Measurements from ENCODE around the gene CCDC69.
A peak's percentile ranks its signal among the peaks of the same experiment; 100 is the strongest.

Gene CCDC69

DNA sequence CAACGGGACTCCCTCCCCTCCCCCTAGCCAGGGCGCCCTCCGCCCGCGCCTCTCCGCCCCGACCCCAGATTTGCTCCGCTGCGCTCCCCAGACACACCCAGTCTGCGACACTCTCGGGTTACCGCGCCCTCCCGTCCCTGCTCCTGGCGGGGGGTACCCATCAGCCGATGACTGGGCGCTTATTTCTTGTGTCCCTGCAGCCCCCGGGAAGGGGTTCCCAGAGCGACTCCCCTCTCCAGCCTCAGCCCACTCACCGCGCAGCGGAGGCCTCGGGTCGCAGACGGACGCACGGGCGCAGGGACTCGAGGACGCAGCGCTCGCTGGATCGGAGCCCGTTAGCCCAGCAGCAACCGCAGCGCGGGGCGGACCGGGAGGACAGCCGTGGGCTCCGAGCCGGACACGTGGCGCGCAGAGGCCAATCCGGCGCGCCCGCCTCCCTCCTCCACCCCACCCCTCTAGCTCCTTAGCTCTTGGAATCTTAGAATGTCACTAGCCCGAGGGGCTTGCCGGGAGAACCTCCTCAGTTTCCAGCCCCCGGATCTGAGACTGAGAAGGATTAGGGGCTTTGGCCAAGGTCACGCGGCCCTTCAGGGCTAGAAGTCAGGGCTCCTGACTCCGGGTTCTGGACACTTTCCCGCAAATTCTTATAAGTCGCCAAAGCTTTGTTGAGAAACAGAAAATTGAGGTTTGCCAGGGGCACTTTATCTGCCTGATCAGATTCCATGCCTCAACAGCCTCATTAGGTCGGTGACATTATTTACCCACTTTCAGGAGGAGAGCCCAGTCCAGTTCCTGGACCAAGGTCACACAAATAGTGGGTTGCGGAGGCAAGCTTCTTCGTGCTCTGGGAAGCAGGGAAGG lies 66.2 kb downstream of the CCDC69 start, which contains the start of gene ANXA6:
TSS of gene ANXA6 (minus strand) at position 354 of the 861 bp plus-strand sequence. CDS start 9,878 bp downstream, outside the sequence.
- DNase-seq: peak; percentile 66

DNA sequence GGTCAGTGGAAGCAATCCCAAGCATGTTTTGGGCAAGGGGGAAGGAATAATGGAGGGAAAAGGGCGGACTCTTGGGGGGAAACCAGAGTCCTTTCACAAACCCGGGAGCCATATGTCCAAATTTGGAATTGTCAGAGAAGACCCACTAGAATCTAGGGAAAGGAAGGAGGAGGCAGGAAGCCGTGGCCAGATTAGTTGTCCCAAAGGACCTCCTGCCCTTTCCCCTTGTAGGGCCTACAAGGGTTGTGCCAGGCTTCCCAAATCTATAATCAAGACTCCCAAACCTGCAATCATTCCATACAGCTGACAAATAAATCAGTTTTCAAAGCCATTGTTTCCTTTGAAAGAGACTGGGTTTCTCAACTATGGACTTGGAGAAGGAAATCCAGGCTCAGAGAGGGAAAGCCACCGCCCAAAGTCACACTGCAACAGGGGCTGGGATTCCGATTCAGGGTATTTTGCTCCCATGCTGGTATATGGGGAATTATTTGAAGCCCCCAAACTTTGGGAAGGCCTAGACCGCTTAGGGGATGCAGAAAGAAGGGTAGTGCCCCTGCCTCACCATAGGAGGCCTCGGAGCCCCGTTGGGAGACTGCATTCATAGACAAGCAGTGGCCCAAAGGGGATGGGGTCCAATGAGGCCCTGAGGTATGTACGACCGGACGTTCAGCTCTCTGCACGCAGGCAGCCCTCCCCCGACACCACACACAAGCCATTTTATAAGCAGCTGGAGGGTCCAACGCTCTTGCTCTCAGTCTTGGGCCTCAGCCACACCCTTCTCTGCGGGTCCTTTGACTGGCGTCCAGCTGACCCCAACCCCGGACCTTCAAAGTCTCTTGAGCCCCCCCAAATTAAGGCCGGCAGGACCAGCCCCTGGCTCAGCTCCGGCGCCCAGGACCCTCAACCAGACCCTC lies 67.1 kb downstream of the CCDC69 start:
- DNase-seq: no peak

DNA sequence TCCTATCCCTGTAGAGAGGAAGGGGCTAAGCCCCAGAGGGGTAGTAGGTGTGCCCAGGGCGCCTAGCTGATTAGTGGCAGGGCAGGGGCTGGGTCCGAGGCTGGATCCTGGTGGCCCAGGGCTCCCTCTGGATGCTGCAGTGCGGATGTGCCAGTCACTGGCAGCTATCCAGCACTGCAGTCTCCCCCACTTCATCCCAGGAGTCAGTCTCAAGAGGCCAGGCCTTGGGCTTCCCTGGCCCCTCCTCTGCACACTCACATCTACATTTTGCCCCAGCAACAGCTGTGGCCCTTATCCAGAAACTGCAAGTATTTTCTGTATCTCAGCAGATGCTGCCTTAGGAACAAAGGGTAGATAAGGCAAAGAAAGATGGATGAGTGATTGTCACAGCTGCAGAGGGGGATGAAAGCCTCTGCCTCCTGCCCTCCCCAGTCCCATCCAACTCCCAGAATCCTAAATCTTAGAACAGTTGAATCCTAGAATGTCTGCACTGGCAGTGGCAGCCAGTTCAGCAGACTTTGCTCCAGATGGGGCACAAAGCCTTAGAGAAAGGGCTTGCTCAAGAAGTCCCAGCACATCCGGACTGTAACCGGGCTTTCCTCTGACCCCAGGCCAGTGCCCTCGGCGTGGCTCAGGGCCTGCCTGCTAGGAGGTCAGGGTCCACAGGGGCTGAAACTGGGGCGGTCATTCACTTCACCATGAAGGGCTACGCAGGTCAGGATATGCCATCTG lies 68.0 kb downstream of the CCDC69 start:
- DNase-seq: no peak

DNA sequence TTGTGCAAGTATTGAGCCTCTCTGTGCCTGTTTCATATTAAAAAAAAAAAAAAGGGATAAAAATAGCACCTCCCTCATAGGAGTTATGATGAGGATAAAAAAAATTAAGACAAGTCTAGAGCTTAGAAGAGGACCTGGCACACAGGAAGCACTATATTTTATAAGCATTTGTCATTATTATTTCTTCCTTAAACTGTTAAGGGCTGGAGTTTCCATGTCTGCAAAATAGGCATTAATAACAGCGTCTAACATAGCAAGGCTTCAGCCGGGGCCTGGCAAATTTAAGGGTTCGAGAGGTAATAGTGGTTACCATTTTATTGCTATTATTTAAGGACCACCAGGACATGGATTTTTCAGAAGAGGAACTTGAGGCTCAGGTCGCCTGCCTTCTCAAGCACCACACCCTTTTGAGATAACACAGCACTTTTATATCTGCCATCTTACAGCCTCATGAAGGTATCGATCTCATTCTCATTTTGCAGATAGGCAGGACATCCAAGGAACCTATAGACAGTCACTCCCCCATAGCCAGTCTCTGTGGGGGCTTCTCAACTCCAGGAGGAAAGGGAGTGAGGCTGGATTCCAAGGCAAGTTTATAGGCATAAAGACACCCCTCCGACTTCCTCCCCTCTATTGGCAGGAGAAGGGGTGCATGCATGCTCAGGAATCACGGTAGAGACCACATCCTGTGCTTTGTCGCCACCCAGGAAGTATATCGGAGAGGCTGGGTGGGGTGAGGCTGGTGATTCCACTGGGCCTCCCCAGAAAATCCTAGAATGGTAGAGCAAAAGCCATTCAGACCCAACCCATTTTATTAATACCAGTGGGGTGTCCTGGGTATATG lies 68.7 kb downstream of the CCDC69 start:
- no peak for DNase-seq

DNA sequence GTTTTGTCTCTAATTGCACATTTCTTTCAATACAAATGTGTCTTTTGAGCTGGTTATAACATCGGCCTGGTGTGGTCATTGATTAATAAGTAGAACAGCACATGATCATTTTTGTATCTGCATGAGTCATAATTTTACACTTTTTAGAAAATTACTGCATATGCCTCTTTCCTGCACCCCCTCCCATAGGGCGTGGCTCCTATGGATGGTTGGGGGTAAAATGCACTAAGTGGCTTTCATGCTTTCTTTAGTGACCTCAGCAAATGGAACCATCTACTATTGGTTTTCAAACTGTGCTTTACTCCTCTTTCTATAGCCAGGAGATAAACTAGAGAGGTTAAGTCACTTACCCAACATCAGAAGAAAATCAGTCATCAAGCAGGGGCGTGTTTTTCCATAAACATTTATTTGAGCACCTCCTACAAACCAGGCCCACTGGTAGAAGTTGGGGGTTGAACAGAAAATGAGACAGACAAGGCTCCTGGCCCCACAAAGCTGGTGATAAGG lies 70.1 kb downstream of the CCDC69 start:
- peak; percentile 45 for DNase-seq

DNA sequence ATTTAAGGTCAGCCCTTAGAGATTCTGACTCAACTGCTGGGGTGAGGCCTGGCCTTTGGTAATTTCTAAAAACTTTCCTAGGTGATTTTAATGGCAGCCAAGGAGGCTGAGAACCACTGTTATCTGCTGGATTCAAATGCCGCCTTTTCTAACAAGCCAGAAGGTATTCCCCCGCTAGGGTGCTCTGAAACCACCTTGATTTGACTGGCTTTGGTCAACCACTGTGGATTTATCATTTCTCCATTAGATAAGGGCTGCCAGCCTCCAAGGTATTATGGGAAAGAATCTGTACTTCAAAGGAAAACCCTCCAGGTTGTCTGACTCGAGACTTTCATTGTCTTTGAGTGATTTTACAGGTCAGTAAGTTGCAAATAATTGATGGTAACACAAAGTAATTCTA lies 70.6 kb downstream of the CCDC69 start:
- no peak for DNase-seq

DNA sequence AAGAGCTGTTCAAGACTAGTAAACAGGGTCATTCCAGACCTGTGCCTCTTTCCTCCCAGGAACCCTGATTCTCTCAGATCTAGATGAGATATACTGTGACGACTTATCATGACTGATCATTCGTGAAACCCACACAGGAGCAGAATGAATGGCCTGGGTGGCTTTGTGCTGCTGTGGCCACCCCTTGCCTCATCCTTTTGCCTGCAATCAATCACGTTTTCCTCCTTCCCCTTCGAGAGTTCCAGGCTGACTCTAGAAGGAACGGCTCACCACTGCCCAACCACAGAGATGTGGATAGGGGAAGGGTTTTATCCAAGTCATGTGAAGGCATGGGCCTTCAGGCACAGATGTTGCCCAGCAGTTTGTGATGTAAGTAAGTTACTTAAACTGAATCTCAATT lies 72.1 kb downstream of the CCDC69 start:
- DNase-seq: peak; percentile 53

DNA sequence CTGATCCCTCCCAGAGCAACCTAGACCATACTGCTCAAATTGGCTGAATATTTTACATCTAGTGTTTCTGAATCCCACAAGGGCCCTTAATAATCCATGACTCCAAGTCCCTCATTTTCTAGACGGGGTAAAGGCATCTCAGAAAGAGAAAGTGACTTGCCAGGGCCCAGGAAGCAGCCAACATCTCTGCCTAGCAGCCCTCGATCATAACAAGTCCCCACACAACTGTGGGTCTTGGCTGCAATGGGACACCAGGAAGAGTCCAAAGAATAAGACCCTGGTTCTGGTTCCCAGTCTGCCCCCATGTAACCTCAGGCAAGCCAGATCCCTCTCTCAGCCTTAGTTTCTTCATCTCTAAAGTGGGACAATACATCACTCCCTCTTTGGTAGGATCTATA lies 72.6 kb downstream of the CCDC69 start:
- no peak for DNase-seq

DNA sequence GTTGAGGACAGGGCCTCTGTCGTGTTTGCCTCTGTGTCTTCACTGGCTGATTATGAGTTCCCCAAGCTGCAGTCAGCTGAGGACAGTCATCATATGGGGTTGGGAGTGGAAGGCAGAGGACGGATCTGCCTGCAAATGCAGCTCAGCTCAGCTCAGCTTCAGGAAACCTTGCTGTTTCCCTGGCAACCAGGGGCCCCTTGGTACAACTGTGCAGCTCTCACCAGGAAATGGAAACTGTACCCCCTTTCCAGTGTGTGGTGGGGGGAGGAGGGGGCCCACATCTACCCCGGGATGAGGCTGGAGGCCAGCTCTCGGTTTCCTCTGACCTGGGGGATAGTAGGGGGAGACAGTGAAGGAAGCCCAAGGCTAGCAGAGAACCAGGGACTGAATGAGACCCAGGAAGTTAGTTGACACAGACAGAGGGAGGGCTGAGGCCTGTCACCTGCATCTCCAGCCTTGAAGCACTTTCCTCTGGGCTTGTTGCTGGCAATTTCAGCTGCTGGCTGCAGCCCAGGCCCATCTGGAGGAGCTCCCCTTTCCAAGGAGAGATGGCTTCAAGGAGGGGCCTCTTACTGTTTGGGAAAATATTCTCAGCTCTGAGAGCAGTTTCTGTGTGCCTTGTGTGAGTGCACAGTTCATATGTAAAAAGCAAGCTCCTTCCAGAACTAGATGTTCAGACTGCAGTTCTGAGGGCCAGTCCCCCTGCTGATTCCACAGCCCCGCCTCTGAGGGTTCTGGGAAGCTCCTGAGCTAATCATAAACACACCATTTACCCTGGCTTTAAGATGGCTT lies 73.2 kb downstream of the CCDC69 start:
- DNase-seq: peak; percentile 48

DNA sequence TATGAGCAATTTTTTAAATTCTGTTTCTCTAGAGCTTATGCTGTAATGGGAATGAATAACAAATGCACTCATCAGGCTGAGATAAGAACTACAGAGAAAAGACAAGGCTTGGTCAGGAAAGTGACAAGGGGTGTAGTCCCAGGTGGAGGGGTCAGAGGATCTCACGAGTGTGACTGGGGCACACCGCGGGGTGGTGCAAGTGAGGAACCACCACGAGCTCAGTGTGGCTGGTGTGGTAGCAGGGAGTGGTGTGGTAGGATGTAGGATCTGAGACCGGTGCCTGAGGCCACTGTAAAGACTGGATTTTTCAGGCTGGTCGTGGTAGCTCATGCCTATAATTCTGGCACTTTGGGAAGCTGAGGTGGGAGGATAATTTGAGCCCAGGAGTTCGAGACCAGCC lies 75.3 kb downstream of the CCDC69 start:
- DNase-seq: no peak

DNA sequence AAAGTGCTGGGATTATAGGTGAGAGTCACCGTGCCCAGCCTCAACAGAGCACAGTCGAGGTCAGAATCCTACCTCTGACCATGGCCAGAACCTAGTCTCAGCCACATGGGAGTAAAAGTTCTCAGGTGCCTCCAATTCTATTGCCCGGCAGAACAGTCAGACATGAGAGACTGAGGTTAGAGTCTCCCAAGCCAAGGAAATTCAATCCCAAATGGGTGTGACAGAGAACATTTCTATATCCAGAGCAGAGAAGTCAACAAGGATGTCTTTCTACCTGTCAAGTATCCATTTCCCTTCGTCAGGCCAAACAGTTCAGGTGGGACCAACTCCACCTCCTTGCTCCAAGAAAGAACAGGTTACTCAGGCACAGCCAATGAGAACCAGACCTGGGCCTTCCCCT lies 76.9 kb downstream of the CCDC69 start:
- no peak for DNase-seq

DNA sequence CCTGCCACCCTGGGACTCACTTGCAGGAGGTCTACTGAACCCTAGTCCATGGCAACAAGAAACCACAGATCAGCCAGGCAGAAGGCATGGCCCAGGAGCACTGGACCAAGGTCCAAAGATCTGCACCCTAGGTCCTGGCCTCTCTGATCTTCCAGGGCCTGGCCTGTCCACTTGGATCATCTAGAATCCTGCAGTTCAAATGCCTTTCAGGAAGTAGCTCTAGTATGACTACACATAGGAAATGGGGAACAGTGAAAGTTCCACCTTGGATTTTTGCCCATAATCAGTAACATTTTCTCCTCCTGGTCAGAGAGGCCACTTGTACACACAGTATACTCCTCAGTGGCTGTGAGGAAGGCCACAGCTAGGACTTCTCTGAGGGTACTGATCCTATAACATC lies 77.8 kb downstream of the CCDC69 start:
- DNase-seq: no peak

DNA sequence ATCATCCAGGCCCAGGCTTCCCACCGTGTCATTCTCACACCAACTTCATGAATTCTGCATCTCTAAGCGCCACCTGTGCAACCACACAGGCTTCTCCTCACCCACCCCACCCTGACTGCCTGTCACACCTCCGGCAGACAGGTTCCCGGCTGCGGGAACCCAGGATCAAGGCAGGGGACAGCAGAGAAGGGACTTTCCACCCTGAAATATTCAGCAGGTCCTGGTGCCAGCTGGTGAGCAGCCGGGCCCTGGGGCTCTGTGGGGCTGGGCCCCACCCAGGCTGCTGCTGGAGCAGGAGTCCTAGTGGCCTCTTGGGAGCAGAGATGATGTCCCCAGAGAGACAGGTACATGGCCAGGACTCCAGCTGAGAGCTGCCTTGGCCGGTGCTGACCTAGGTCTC lies 79.0 kb downstream of the CCDC69 start:
- DNase-seq: no peak

DNA sequence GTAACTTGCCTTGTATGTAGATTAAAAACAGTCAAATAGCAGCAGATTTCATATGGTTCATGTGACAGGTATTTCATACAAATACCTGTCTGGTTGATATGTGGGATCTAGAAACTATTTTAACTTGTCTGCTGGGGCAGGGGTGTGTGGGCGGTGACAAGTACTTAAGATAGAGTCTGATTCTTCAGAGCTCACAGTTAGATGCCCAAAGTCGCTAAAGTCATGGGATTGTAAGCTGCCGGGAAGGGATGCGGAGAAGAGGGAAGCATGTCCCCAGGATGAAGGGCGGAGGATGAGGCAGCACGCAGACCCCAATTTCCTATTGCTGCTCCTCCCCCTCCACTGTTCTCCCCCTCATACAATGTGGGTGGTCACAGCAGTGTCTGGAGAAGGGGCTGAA lies 79.6 kb downstream of the CCDC69 start:
- DNase-seq: peak; percentile 32

DNA sequence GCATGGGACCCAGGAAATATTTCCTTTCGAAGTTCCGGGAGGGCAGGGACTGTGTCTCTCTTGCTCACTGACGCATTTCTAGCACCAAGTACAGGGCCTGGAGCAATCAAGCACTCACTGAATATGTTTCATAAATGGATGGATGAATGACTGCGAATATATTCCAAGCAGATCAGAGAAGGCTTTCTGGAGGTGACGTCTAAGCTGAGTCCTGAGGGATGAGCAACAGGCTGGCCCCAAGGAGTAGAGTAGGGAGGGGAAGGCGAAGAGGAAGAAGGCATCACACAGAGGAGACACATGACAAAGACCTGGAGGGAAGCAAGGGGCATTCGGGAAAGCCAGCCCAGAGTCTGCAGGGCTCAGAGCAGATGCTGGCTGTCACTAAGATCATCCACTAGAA lies 80.2 kb downstream of the CCDC69 start:
- DNase-seq: no peak

DNA sequence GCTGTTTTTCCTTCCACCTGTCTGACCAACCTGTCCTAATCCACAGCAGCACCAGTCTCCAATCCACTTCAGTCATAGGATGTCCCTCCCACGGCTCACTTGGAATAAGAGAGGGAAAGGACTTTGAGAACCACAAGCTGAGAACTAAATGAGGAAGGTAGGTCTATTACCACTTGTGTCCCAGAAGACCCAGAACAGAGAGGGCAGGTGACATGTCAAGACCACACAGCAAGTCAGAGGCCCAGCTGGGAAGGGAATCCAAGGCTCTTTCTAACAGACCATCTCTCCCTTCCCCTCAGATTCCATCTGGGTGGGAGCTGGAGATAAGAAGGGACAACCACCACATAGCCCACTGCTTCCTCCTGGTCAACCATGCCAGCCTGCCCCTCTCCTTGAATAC lies 81.0 kb downstream of the CCDC69 start:
- DNase-seq: no peak

DNA sequence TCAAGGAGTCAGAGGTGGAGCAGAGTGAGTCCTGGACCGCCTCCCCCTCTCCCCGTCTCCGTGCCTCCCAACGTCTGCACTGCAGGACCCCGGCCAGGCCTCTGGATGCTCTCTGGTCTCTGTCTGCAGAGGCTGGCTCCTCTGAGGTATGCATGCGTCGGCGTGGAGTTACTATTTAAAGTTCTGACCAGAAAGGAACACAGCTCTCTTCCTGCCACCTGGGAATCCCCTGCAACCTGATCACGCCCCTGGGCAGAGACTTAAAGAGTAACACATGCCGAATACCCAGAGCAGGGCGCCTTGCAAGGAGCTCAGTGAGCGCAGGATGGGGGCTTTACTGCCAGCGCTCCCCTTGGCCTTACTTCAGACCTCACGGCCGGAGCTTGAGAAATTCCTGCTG lies 82.4 kb downstream of the CCDC69 start:
- peak; percentile 49 for DNase-seq

DNA sequence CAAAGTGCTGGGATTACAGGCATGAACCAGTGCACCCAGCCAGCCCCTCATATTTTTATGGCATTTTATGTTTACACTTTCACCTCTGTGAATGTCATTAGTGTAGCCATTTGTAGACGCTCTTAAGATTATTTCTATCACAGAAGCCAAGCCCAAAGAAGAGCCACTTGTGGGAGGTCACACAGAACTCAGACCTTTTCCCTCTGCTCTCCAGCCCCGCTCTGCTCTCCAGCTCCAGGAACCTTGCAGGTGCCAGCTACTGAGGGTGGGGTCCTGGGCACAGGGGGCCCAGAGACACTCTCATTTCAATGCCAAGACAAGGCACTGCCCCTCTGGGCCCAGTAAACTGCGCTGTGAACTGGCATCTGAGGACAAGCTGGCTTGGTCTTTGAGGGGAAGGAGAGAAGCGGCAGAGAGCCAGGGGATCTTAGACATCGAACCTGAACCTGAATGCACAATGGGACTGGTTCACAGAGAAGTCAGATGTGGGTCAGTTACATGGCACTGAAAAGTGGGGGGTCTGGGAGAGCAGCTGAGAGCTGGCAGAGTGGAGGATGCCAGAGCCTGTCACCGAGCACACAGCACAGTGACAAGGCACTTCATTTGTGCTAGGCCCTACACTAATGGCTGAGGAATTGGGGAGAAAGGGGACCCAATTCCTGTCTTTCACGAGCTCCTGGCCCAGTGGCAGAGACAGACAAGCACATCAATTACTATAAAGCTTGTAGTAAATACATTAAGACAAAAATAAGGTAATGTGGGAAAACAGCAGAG lies 83.0 kb downstream of the CCDC69 start:
- no peak for DNase-seq

DNA sequence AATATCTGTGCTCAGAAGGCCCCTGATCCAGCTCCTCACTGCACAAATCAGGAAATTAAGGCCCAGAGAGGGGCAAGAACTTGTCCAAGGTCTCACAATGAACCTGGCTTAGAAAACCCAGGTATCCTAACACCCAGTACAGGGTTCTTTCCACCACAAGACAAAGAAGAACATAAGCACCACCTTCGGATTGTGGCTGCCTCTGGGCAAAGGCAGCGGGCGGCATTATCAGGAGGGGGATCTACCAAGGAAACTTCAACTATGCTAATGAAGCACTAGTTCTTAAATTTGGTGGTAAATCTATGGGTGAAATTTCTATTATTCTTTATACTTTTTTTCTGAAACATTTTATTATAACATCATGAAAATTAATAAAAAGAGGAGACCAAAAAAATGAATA lies 84.2 kb downstream of the CCDC69 start:
- no peak for DNase-seq

DNA sequence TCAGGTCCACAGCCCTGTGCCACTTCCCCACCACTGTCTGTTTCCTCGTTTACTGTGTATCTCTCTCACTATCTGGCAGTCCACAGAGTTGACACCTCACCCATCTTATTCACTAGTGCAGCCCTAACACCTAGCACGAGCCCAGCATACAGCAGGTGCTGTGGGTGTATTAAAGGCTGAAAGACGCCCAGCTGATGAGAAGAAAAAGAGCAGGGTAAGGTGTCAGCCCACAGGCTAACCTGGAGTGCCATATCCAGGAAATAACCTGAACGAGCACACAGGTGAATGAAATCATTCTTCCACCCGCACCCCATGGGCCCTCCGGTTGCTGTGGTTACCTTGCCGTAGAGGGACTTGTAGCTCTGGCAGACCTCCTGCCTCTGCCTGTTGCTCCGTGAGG lies 84.9 kb downstream of the CCDC69 start:
- no peak for DNase-seq

Measured in activated naive CD4-positive, alpha-beta T cell treated with anti-CD3 and anti-CD28 coated beads, Interleukin-2, amount 50 U/mL, for 16 hours (primary cell).